Measurements from ENCODE around the gene ATP10B. TPM values are rescaled to one million over a fixed set of nuclear protein-coding genes. Genes with fewer than 3 reads are reported as not detected.
"Not testable (repeated sequence)": the region's sequence is repeated elsewhere in the genome, so short reads cannot be mapped to it uniquely, and the experiment has no call there.

The ATP10B gene
- total RNA-seq, 6 experiments from 2014 or later = 0.06 to 1.4 (median 0.51) TPM; not detected in 3

- WGBS (ENCODE audit: insufficient coverage, low coverage, low lambda C conversion rate, missing lambda C conversion rate) = 43% methylated on average over 2 of the region's 2 CpGs
- DNase-seq (no peak), ATAC-seq (no peak)
- TF ChIP-seq CTCF (IDR thresholded peaks at IDR 0.05) (no peak), POLR2A (IDR thresholded peaks at IDR 0.05) (no peak)
- no peaks in the 10 kb centered on the region for H3K9me3 ChIP-seq
- intact Hi-C loops (cut with DNase I) = no loop called here
- no peaks in the 10 kb centered on the region for H3K27me3 ChIP-seq
- no peak overlapping the region for H3K4me3 ChIP-seq
- no peak overlapping the region for H3K27ac ChIP-seq
- no peaks in the 10 kb centered on the region for H3K36me3 ChIP-seq
- no peaks in the 10 kb centered on the region for H3K4me1 ChIP-seq
Measured at GRCh38 chr5:160833806-160834205, 18.2 kb downstream of the ATP10B start.

DNA sequence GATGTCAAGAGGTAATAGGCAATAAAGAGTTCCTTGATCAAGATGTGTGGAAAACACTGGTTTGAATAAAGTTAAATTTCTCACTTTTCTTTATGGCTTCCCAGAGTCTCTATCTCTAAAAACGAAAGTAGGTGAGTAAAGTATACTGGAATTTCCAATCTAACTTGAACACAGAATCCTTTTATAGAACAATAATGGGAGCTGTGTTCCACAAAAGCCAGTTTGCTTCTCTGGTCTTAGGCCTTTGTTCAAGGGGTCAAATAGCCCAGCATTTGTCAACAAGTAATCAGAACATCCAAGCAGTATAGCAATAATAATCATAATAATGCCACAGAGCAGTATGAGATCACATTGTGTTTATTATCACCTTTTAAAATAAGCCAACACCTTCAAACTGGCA, 20.2 kb downstream of the ATP10B start:
- H3K4me3 ChIP-seq = no peak overlapping the region

GRCh38 chr5:160824301-160825001, 27.6 kb downstream of the ATP10B start:
- no peak overlapping the region for H3K4me3 ChIP-seq
- no peaks in the 10 kb centered on the region for H3K36me3 ChIP-seq
- 52% methylated on average over 3 of the region's 3 CpGs for WGBS (ENCODE audit: insufficient coverage, low coverage, low lambda C conversion rate, missing lambda C conversion rate)
- ATAC-seq (no peak), DNase-seq (no peak)
- H3K9me3 ChIP-seq = no peaks in the 10 kb centered on the region
- TF ChIP-seq CTCF (IDR thresholded peaks at IDR 0.05) (no peak), POLR2A (IDR thresholded peaks at IDR 0.05) (no peak)
- H3K27ac ChIP-seq = no peak overlapping the region
- intact Hi-C loops (cut with DNase I) = no loop called here
- H3K4me1 ChIP-seq = no peaks in the 10 kb centered on the region
- no peaks in the 10 kb centered on the region for H3K27me3 ChIP-seq

More for the DNA sequence above, 20.2 kb downstream of the ATP10B start:
- ATAC-seq (no peak), DNase-seq (no peak)
- no peak for TF ChIP-seq CTCF (IDR thresholded peaks at IDR 0.05)
- no peak for TF ChIP-seq POLR2A (IDR thresholded peaks at IDR 0.05)
- Histone ChIP-seq H3K27ac (no peak overlapping the region), H3K4me1 (no peaks in the 10 kb centered on the region), H3K27me3 (no peaks in the 10 kb centered on the region), H3K9me3 (no peaks in the 10 kb centered on the region), H3K36me3 (no peaks in the 10 kb centered on the region)
- intact Hi-C loops (cut with DNase I) = no loop called here
- 19% methylated on average over 1 of the region's 1 CpG for WGBS (ENCODE audit: insufficient coverage, low coverage, low lambda C conversion rate, missing lambda C conversion rate)

- intact Hi-C loops (cut with DNase I); H3K27me3 ChIP-seq; H3K4me1 ChIP-seq; H3K4me3 ChIP-seq; DNase-seq; H3K9me3 ChIP-seq; H3K27ac ChIP-seq; H3K36me3 ChIP-seq; ATAC-seq: not testable (repeated sequence)
- WGBS (ENCODE audit: insufficient coverage, low coverage, low lambda C conversion rate, missing lambda C conversion rate) = no CpG with 5 or more reads among the region's 12 CpGs
Measured at GRCh38 chr5:160812996-160813395, 39.0 kb downstream of the ATP10B start.

DNA sequence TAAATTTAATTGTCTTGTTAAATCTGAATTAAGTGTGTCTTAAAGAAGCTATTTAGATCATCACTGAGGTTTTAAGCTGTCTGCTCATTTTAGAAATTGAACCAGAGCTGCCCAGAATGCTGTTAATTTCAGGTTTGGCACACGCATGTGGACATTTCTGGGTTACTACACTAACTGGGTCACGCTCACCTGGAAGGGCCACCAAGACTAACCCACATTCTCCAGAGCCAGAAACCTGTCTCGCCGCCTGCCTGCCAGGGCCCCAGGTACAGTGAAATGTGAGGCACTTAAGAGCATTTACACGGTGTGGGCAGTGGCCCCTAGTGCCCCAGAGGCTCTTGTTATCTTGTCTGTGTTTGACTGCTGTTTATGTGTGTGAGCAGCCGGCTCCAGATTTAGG, 46.6 kb downstream of the ATP10B start:
- Histone ChIP-seq H3K36me3 (no peaks in the 10 kb centered on the region), H3K4me3 (no peak overlapping the region), H3K27me3 (no peaks in the 10 kb centered on the region), H3K9me3 (no peaks in the 10 kb centered on the region), H3K27ac (no peak overlapping the region), H3K4me1 (no peaks in the 10 kb centered on the region)
- WGBS (ENCODE audit: insufficient coverage, low coverage, low lambda C conversion rate, missing lambda C conversion rate) = 38% methylated on average over 4 of the region's 6 CpGs
- ATAC-seq = no peak
- TF ChIP-seq POLR2A (IDR thresholded peaks at IDR 0.05) (no peak), CTCF (IDR thresholded peaks at IDR 0.05) (no peak)
- intact Hi-C loops (cut with DNase I) = no loop called here
- no peak for DNase-seq
